ENCODE measurements around the gene RGS14. TPM values are rescaled to one million over a fixed set of nuclear protein-coding genes. Genes with fewer than 3 reads are reported as not detected.
"Not testable (repeated sequence)": the region's sequence is repeated elsewhere in the genome, so short reads cannot be mapped to it uniquely, and the experiment has no call there.

The RGS14 gene
- total RNA-seq, 1 donor: 46.0 TPM

DNA sequence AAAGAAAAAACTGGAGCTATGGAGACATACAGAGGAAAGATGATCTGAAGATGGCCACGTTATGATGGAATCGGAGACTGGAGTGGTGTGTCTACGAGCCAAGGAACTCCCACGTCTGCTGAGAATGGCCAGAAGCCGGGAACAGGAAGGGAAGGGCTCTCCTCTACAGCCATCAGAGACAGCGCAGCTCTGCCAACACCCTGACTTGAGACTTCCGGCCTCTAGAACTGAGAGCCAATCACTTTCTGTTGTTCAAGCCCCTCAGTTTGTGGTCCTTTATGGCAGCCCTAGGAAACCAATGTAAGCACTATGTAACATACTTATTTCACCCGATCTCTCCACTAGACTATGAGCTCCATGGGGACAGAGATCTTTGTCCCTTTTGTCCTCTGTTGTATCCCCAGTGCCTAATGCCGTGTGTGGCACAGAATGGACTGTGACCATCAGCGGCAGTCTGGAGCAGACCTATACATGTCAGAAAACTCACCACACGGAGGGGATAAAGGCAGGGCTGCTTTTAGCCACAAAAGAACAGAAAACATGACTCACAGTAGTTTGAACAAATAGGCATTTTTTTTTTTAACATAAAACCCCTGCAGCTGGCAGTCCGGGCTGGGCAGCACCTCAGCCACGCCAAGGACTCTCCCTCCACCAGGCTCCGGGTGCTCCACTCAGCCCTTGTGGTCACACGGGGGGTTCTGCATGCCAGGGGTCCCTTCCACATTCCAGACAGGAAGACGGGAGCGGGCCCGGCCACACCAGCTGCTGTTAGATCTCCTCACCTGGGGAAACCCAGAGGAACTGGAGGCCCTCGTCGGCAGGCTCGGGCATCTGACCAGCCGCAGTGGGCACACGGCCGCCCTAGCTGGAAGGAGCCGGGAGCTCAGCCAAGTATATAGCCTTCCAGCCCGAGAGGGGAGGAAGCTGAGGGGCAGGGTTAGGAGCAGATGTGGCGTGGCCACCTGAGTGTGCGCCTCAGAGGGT lies 29.9 kb upstream of the RGS14 start:
- DNase-seq (ENCODE audit: low read depth in 2 of 3, low spot score in 2 of 3): peak in 1 of 3 donors; percentile 54

DNA sequence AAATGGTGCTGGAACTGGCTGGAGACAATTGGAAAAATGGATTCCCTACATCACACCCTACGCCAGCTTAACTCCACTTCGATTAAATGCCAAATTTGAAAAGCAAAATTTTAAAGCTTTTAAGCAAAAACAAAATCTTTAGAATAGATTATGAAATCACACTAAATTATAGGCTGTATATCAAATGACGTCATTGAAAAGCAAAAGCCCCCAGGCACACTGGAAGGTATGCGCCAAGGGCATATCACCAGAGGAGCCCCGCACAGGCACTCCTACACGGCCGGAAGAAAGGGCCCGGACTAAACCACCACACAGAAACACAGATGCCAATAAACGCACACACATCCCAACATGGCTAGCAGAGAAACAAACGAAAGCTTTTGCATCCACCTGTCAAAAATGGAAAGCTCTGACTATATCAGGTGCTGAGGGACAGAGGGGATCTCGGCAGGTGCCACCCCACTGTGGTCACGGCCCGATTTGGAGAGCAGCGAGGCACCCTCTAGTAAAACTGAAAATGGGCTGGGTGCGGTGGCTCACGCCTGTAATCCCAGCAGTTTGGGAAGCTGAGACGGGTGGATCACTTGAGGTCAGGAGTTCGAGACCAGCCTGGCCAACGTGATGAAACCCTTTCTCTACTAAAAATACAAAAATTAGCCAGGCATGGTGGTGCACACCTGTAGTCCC lies 29.0 kb upstream of the RGS14 start:
- no peak for DNase-seq (ENCODE audit: low read depth in 2 of 3, low spot score in 2 of 3)

DNA sequence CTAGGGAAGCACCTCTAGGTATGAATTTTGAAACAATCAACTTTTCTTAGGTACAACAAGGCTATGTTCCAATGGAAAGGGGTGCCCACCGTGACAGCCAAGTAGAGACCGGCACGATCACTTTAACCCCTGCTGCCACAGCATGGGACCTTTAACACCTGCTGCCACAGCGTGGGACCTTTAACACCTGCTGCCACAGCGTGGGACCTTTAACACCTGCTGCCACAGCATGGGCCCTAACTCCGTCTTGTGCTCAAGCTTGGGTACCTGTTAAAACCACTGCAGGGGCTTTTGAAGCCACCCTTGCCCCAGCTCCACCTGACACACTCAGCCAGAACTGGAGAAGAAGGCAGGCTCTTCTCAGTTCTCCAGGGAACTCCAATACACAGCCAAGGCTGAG lies 27.8 kb upstream of the RGS14 start:
- DNase-seq (ENCODE audit: low read depth in 2 of 3, low spot score in 2 of 3): no peak

GRCh38 chr5:177330991-177331842 lies 26.5 kb upstream of the RGS14 start:
- peak in 2 of 3 donors; percentile 92 to 98 for DNase-seq (ENCODE audit: low read depth in 2 of 3, low spot score in 2 of 3)

- no peak for DNase-seq (ENCODE audit: low read depth in 2 of 3, low spot score in 2 of 3)
Measured at GRCh38 chr5:177332031-177332895, 25.5 kb upstream of the RGS14 start.

- DNase-seq (ENCODE audit: low read depth in 2 of 3, low spot score in 2 of 3): no peak
Measured at GRCh38 chr5:177332896-177333260, 24.8 kb upstream of the RGS14 start.

GRCh38 chr5:177333420-177334154 lies 24.1 kb upstream of the RGS14 start:
- DNase-seq (ENCODE audit: low read depth in 2 of 3, low spot score in 2 of 3): no peak

DNA sequence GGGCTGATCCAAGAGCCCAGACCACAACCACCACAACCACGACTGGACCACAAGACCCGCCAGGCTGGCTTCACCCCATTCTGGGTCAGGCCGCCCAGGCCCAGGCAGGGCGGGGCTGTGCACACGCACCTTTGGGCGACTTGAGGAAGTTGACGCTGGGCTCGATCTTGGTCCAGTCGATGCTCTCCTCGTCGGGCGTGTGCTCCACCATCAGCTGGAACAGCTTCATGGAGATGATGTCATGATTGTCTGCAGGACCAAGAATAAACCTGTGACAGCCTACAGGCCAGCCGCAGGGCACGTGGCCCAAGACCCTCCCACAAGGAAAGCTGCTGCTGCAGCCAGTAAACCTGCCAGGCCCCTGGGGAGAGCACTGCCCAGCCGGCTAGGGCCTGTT lies 23.6 kb upstream of the RGS14 start:
- DNase-seq (ENCODE audit: low read depth in 2 of 3, low spot score in 2 of 3): no peak

DNA sequence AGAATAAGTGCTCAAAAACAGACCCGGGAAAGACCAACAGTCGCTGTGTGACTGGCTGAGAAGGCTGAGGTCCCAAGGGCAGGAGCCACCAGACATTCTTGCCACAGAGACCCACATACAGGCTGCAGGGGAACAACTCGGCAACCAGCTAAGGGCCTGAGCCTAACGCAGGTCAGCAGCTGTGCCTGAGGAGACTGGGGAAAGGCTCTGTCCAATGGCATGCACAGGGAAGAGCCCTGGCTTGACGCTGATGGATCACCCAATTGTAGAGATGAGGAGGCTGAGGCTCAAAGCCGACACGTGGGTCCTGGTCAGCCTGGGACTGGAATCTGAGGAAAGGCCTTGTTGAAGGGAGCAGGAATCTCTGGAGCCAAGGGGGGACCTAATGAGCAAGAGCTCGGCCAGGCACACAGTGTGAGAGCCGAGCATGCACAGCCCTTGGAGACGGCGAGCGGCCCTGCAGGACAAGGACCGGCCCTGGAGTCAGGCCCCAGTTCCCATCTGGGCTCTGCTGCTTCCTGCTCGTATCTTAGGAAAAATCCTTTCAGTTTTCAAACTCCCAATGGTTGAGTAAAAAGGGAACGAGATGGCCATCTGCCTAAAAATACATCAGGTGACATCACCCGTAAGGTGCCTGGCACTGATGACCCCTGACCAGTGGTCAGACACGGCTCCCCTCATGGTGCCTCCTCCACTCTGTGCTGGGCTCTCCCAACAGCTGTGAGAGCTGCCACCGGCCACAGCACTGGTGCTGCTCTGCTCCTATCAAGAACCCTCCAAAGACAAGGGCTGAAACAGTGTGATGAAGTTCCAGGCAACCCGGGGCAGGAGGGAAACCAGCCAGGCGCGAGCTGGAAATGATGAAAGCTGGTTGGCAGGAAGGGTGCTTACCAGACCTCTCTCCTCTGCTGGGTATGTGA lies 22.7 kb upstream of the RGS14 start:
- DNase-seq (ENCODE audit: low read depth in 2 of 3, low spot score in 2 of 3): no peak

- no peak for DNase-seq (ENCODE audit: low read depth in 2 of 3, low spot score in 2 of 3)
Measured at GRCh38 chr5:177335701-177336065, 22.0 kb upstream of the RGS14 start.

DNA sequence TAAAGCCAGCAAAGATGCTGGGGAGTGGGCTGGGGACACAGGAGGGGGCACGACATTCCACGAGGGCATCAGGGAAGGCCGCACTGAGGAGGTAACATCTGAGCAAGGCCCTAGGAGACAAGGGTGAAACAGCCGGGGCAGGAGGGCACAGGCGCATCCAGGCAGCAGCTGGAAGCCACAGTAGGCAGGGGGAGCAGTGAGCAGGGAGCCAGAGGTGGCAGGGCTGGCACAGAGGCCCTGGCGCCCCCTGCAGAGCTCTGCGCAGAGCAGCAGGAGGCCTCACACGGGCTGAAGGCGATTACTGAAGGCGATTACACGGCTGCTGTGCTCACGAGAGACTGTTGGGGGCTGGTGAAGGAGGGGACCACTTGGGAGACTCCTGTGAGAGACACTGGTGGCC lies 21.6 kb upstream of the RGS14 start:
- peak in 2 of 3 donors; percentile 83 to 89 for DNase-seq (ENCODE audit: low read depth in 2 of 3, low spot score in 2 of 3)

DNA sequence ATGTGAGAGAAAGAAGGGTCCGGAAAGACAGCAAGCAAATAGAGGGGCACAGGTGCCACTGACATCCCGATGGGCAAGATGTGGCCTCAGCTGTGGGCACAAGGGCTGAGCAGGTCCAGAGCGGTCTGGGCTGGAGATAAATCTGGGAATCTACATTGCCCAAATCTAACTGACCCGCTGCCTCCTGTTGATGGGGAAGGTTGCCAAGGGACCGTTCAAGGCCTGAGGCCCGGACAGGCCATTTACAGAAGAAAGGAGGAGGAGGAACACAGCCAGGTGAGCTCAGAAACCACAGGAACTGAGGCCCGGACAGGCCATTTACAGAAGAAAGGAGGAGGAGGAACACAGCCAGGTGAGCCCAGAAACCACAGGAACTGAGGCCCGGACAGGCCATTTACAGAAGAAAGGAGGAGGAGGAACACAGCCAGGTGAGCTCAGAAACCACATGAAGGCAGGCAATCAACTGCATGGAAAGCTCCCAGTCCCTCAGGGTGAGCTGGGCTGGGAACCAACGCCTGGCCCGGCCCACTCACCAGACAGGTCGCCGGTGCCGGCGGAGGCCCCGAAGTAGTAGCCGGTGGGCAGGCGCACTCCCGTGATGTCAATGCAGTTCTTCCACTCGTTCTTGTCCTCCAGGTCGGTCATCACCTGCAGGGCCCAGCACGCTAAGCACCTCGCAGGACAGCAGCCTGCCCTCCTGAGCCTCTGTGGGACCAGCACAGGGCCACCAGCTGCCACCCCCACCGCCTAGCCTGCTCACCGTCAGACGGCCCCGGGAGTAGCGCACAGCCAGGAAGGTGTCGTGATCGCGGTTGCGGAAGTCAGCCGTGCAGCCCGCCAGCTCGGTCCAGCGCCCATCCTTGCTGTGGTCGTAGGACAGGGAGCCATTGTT lies 20.9 kb upstream of the RGS14 start:
- no peak for DNase-seq (ENCODE audit: low read depth in 2 of 3, low spot score in 2 of 3)

DNA sequence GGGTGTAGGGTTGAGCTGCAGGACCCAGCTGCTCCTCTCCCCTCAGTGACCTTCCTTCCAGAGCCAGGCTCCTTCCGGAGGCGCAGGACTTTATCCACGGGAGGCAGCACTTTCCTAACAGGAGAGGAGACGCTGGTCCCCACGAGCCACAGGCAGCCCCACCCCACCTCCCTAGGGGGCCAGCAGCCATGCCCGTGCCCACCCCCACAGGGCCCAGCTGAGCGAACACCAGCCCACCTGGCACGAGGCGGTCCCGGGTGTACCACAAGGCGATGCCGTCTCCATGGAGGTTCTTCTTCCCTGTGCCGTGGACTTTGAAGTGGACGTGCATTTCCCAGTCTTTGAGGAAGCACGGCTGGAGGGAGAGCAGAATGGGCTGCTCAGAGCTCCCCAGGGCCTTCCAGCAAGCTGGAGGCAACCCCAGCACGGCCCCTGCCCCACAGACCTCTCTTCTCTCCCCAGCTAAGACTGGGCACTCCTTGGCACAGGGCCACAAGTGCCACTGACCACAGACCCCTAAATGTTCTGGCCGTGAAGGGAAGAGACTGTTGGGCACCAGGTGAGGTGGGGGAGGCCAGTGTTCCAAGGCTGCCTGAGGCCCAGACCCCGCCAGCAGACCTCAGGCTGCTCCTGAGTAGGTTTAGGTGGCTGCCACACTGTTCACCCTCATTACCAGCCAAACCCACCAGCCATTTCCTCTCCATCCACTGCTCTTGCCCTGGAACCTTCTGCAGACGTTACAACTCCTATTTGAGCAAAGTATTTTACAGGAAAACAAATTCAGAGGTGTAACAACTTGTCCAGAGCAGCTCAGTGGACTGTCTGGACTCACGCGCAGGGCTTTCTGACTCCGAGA lies 19.2 kb upstream of the RGS14 start:
- DNase-seq (ENCODE audit: low read depth in 2 of 3, low spot score in 2 of 3): no peak

DNA sequence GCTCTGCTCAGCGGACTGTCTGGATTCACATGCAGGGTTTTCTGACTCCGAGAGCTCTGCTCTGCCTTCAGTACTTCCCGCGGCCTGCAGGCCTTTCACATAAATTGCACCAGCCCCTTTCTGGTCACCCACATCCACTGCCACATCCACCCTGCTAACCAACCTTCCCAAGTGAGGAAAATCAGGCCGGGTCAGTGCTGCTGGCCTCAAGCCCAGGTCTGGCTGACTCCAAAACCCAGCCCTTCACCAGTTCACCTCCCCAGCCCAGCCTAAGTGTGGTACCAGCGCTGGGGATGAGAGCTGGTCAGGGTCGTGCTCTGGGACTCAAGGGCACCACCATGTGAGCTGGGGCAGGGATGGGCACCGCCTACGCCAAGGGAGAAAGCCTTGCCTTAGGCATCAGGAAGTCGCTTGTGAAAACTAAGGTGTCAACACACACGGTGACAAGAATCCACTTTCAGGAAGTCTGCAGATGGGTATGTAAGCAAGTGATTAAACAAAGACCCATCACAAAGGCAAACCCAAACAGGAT lies 18.6 kb upstream of the RGS14 start:
- no peak for DNase-seq (ENCODE audit: low read depth in 2 of 3, low spot score in 2 of 3)

DNA sequence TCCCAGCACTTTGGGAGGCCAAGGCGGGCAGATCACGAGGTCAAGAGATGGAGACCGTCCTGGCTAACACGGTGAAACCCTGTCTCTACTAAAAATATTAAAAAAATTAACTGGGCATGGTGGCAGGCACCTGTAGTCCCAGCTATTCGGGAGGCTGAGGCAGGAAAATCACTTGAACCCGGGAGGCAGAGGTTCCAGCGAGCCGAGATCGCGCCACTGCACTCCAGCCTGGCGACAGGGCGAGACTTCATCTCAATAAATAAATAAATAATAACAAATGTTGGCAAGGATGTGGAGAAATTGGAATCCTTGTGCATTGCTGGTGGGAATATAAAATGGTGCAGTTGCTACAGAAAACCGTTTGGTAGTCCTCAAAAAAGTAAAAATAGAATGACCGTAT lies 14.7 kb upstream of the RGS14 start:
- DNase-seq (ENCODE audit: low read depth in 2 of 3, low spot score in 2 of 3): not testable (repeated sequence)

DNA sequence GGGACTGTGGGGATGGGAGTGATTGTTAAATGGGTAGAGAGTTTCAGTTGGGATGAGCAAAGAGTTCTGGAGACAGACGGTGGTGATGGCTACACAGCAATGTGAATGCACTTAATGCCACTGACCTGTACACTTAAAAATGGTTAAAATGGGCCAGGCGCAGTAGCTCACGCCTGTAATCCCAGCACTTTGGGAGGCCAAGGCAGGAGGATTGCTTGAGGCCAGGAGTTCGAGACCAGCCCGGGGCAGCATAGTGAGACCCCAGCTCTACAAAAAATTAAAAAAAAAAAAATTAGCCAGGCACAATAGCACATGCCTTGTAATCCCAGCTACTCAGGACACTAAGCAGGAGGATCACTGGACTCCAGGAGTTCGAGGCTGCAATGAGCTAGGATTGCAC lies 13.9 kb upstream of the RGS14 start:
- DNase-seq (ENCODE audit: low read depth in 2 of 3, low spot score in 2 of 3): no peak

Measured in hematopoietic multipotent progenitor cell (in vitro differentiated cells).